OCI-LY1 (cell line): Measurements from ENCODE around the gene ZBTB16.
A peak's percentile ranks its signal among the peaks of the same experiment; 100 is the strongest.

Experiments
- H2AFZ ChIP-seq: fragments of 200-600 bp; sonication (generic), shearing (Covaris generic); 2 replicates; pipeline ENCODE4 v1.6.0; 2014; ENCODE audit warnings: antibody characterized with exemption, mild to moderate bottlenecking, low read length
- H3F3A ChIP-seq: fragments of 200-600 bp; sonication (generic), shearing (Covaris generic); 2 replicates; pipeline ENCODE4 v1.6.0; 2014; ENCODE audit warnings: mild to moderate bottlenecking, antibody characterized with exemption, low read length, moderate library complexity; ENCODE audit not compliant: insufficient read depth
- H3K27ac ChIP-seq: fragments of 200-600 bp; sonication (generic); 2 replicates; pipeline ENCODE4 v1.5.1; 2014; ENCODE audit warnings: low read length, mixed run types, mild to moderate bottlenecking, low read depth; ENCODE audit not compliant: poor library complexity, severe bottlenecking
- H3K27me3 ChIP-seq: fragments of 200-600 bp; sonication (generic); 2 replicates; pipeline ENCODE4 v1.6.0; 2014; ENCODE audit warnings: antibody characterized with exemption, mild to moderate bottlenecking, low read length, moderate library complexity; ENCODE audit not compliant: insufficient read depth
- H3K36me3 ChIP-seq: fragments of 200-600 bp; sonication (generic); 2 replicates; pipeline ENCODE4 v1.6.1; 2014; ENCODE audit warnings: mild to moderate bottlenecking, antibody characterized with exemption, low read length, moderate library complexity, mixed read lengths; ENCODE audit not compliant: insufficient read depth
- H3K4me1 ChIP-seq: fragments of 200-600 bp; sonication (generic); 2 replicates; pipeline ENCODE4 v1.5.1; 2014; ENCODE audit warnings: mild to moderate bottlenecking, low read length, moderate library complexity; ENCODE audit not compliant: insufficient read depth, severe bottlenecking
- H3K4me2 ChIP-seq: fragments of 200-600 bp; sonication (generic), shearing (Covaris generic); 2 replicates; pipeline ENCODE4 v1.6.1; 2014; ENCODE audit warnings: low read length
- H3K4me3 ChIP-seq: fragments of 200-600 bp; sonication (generic); 2 replicates; pipeline ENCODE4 v1.5.1; 2014; ENCODE audit warnings: low read length, low read depth, mild to moderate bottlenecking, mixed read lengths; ENCODE audit not compliant: poor library complexity, severe bottlenecking
- H3K79me2 ChIP-seq: fragments of 200-600 bp; shearing (Covaris generic); 2 replicates; pipeline ENCODE4 v1.6.1; 2016; ENCODE audit warnings: mixed run types, low read length, mixed read lengths; ENCODE audit not compliant: insufficient read depth
- H3K9ac ChIP-seq: fragments of 200-600 bp; sonication (generic), shearing (Covaris generic); 2 replicates; pipeline ENCODE4 v1.6.1; 2014; ENCODE audit warnings: mild to moderate bottlenecking, low read length, mixed read lengths
- H3K9me2 ChIP-seq: fragments of 200-600 bp; sonication (generic), shearing (Covaris generic); 2 replicates; pipeline ENCODE4 v1.6.1; 2014; ENCODE audit warnings: low read depth, mild to moderate bottlenecking, low read length, mixed read lengths
- H3K9me3 ChIP-seq: fragments of 200-600 bp; shearing (Covaris generic); 2 replicates; pipeline ENCODE4 v1.6.1; 2014; ENCODE audit warnings: low read length, mixed read lengths
- H4K20me1 ChIP-seq: fragments of 200-600 bp; sonication (generic), shearing (Covaris generic); 2 replicates; pipeline ENCODE4 v1.6.0; 2016; ENCODE audit warnings: mild to moderate bottlenecking, low read length; ENCODE audit not compliant: insufficient read depth
- CTCF ChIP-seq: fragments of 200-600 bp; sonication (generic), shearing (Covaris generic); IDR thresholded peaks from 2 replicates; pipeline ENCODE4 v1.5.1; 2017; ENCODE audit warnings: mild to moderate bottlenecking, antibody characterized with exemption, low read length, moderate library complexity, mixed read lengths
- EZH2 ChIP-seq: fragments of 200-600 bp; sonication (generic), shearing (Covaris generic); IDR thresholded peaks from 2 replicates; pipeline ENCODE4 v1.8.0; 2017; ENCODE audit warnings: borderline replicate concordance, mixed run types, mild to moderate bottlenecking, antibody characterized with exemption, low read length, moderate library complexity, mixed read lengths

The ZBTB16 gene

DNA sequence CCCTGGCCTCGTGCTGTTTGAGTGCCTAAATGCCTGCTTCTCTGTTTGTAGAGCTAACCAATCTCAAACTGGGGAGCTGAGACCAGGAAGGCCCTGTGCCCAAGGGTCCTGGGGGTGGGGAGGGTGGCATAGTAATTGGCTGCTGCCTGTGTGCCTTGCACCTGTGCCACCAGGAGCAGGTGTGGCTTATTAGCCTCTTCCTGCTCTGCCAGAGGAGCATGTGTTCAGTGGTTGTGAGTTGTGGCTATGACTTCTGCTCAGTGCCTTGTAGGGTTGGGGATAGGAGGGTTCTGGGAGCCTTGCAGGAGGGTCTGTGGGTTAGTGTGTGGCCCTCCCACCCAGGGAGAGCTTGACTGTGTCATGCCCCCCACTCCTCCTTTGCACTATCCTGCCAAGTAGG, 109.2 kb downstream of the ZBTB16 start:
- Histone ChIP-seq H3K4me1 (peaks cover 88% of the 10 kb centered on the region), H2AFZ (no peak overlapping the region), H3K36me3 (no peaks in the 10 kb centered on the region), H3K9me3 (no peaks in the 10 kb centered on the region), H3K27me3 (no peaks in the 10 kb centered on the region), H3K27ac (peak overlapping the region; percentile 86), H4K20me1 (no peaks in the 10 kb centered on the region), H3K79me2 (no peaks in the 10 kb centered on the region), H3K9ac (no peak overlapping the region; the same call in 1 of the 2 replicates), H3F3A (no peaks in the 10 kb centered on the region), H3K9me2 (no peaks in the 10 kb centered on the region), H3K4me2 (peak overlapping the region; percentile 35; the same call in 1 of the 2 replicates), H3K4me3 (no peak overlapping the region)
- no peak for TF ChIP-seq CTCF
- no peak for TF ChIP-seq EZH2

DNA sequence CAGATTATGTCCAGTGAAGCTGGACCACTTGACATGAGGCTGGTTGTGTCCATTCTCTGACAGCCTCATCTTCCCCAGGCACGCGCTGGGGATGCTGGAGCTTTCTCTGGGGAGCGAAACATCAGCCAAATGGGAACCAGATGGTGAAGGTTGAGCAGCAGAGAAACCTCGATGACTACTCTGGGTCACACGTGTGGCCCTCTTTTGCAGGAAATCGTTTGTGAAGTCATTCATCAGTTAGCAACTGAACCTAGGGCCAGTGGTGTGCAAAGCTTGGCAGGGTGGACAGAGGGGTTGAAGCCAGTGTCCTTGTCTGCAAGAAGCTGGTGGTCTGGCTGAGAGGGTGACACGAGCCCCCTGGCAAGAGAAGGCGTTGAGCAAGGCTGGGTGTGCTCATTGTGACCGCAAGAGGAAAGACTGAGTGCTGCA, 109.8 kb downstream of the ZBTB16 start:
- Histone ChIP-seq H3K4me3 (no peak overlapping the region), H3K27ac (peak overlapping the region; percentile 86), H3K9me2 (no peaks in the 10 kb centered on the region), H2AFZ (no peak overlapping the region), H3K79me2 (no peaks in the 10 kb centered on the region), H3K9me3 (no peaks in the 10 kb centered on the region), H3K27me3 (no peaks in the 10 kb centered on the region), H3K4me1 (peaks cover 82% of the 10 kb centered on the region), H3K9ac (no peak overlapping the region), H3K36me3 (no peaks in the 10 kb centered on the region), H4K20me1 (no peaks in the 10 kb centered on the region), H3F3A (no peaks in the 10 kb centered on the region), H3K4me2 (no peak overlapping the region)
- TF ChIP-seq EZH2 = no peak
- TF ChIP-seq CTCF = no peak

- H3K4me1 ChIP-seq = peaks cover 77% of the 10 kb centered on the region
- H3K4me2 ChIP-seq = no peak overlapping the region
- no peaks in the 10 kb centered on the region for H3K36me3 ChIP-seq
- H3K4me3 ChIP-seq = no peak overlapping the region
- no peaks in the 10 kb centered on the region for H3K9me2 ChIP-seq
- H2AFZ ChIP-seq = no peak overlapping the region
- H3K27ac ChIP-seq = no peak overlapping the region
- no peaks in the 10 kb centered on the region for H3K27me3 ChIP-seq
- TF ChIP-seq CTCF = no peak
- H3K79me2 ChIP-seq = no peaks in the 10 kb centered on the region
- no peak overlapping the region for H3K9ac ChIP-seq
- no peaks in the 10 kb centered on the region for H4K20me1 ChIP-seq
- no peaks in the 10 kb centered on the region for H3K9me3 ChIP-seq
- H3F3A ChIP-seq = no peaks in the 10 kb centered on the region
These were observed 110.3 kb downstream of the ZBTB16 start for GRCh38 chr11:114169821-114170220.
